Activated CD4-positive, alpha-beta T cell treated with anti-CD3 and anti-CD28 coated beads, Interleukin-2, amount 50 U/mL, for 16 hours (primary cell): Measurements from ENCODE around the gene SMYD3.
"Not testable (repeated sequence)": the region's sequence is repeated elsewhere in the genome, so short reads cannot be mapped to it uniquely, and the experiment has no call there.

ENCODE experiments used
- DNase-seq: peaks from one replicate; pipeline ENCODE4 v3.0.0-alpha.2; 2020

The SMYD3 gene

GRCh38 chr1:246413430-246413829 is 93.6 kb downstream of the SMYD3 start:
- DNase-seq, result no peak

DNA sequence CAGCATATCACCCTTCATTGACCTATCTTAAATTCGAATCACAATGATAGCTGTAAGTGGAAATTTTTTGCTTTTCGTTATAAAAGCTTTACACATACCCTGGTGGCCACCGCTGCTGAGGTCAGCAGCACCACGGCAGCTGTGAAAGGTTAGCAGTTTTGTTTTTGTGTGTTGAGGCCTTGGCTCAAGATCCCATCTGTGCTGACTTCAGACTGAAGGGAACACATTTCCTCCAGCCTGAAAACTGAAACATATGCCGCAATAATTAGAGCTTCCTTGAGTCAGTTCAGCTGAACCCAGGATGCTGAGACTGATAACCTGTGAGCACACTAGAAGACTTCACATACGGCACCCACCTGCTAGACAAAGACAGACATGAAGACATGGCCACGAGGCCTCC is 103.0 kb downstream of the SMYD3 start:
- no peak for DNase-seq

DNA sequence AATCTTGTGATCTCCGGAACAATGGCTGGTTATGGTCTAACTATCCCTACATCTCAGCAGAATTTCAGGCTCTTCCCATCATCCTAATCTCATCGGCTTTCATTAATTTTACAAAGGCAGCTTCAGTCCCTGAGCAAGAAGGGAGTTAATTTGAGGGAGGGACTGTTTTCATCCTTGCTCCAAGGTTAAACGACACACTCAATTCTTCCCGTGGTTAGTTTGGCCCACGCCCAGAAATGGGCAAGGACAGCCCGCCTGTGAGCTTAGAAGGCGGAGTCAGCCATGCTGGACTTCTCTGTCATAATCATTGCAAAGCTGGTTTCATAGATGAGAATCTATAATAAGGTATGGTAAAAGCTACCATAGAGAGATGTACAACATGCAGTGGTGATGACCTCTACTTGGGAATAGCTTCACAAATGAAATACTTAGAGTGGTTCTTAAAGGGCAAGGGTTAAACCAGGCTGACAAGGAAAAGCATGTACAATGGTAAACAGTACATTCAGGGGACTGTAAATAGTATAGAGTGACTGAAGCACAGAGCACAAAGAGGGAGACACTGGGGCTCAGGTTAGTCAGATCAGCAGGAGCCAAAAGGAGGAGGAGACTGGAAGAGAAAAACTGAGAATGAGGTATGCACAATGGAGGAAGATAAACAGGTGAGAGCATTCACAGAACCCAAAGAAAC is 108.8 kb downstream of the SMYD3 start:
- DNase-seq, result no peak

DNA sequence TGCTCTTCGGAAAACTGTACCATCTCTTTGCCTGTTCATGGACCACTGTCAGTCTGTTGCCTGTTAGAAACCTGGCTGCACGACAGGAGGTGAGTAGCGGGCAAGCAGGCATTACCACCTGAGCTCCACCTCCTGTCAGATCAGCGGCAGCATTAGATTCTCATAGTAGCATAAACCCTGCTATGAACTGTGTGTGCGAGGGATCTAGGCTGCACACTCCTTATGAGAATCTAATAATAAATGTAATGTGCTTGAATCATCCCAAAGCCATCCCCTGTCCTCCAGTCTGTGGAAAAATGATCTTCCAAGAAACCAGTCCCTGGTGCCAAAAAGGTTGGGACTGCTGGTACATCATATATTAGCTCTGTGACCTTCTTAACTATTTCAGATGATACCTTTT is 110.0 kb downstream of the SMYD3 start:
- no peak for DNase-seq

DNA sequence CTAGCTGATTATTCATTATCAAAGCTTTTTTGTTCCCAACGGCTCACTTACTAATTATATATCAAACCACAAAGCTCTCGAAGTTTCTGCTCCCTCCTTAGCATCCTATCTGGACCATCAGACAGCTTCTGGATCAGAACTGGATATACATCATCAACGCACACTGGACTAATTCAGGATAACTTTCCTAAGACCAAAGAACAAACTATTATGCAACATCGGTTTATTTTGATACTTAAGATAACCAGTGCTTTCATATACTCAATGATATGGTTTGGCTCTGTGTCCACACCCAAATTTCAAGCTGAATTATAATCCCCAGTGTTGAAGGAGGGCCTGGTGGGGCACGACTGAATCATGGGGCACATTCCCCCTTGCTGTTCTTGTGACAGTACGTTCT is 110.8 kb downstream of the SMYD3 start:
- DNase-seq, result no peak

DNA sequence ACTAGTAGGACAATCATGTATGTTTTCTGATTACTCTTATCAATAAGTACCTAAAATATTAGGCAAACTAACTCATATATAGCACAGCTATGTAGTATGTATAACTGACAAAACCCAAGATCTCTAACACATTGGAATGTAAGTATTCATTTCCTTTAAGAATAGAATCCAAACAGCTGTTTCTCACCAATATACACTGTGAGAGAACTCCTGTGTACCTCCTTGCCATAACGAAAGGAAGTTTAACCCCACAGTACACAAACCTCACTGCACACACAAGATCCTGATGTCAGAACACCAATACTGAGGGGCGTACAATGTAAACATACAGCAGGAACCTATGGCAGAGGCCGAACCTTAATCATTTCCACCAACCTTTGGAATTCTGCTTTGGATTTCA is 113.0 kb downstream of the SMYD3 start:
- DNase-seq, result no peak

- no peak for DNase-seq
These were observed 116.2 kb downstream of the SMYD3 start for GRCh38 chr1:246390855-246391254.

DNA sequence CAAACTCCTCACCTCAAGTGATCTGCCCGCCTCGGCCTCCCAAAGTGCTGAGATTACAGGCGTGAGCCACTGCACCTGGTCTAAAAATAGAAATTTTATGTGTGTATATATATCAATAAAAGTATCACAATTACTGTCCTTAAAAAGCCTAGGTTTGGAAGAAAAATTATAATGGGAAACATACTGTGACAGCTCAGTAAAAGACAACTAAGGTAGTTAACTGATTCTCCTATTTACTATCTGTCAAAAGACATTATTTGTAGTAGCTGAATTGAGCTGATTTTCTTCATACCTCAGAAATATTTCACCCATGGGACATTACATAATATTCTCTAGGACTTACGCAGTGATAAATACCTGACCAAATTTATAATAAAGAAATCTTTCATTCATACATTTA is 122.5 kb downstream of the SMYD3 start:
- no peak for DNase-seq

- DNase-seq, result no peak
These were observed 123.3 kb downstream of the SMYD3 start for GRCh38 chr1:246383791-246384190.

- DNase-seq, result no peak
These were observed 123.9 kb downstream of the SMYD3 start for GRCh38 chr1:246383239-246383589.

- DNase-seq, result no peak
These were observed 124.4 kb downstream of the SMYD3 start for GRCh38 chr1:246382589-246383238.

- DNase-seq, result no peak
These were observed 125.6 kb downstream of the SMYD3 start for GRCh38 chr1:246381452-246381851.

DNA sequence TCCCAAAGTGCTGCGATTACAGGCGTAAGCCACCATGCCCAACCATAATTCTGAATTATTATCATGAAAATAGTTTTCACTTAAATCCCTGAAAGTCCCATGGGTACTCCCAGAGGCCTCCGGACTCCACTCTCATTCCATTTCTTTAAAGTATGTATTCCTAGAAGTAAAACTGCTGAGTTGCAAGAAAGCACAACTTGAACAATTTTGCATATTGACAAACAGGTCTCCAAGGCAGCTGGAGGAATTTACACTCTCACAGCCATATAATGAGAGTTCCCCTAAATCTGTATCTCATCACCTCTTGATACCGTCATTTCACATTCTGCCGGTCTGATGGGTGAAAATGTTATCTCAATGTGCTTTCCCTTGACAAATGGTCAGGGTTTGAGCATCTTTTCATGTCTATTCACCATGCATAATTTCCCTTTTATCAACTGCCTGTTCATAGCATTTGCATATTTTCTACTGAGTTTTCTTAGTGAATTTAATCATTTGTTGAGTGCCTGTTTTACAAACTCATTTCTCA is 129.4 kb downstream of the SMYD3 start:
- no peak for DNase-seq

GRCh38 chr1:246373828-246374569 is 133.1 kb downstream of the SMYD3 start:
- DNase-seq, result no peak

GRCh38 chr1:246372559-246372958 is 134.5 kb downstream of the SMYD3 start:
- no peak for DNase-seq

- DNase-seq, result no peak
These were observed 140.0 kb downstream of the SMYD3 start for GRCh38 chr1:246367041-246367440.

GRCh38 chr1:246365708-246366107 is 141.4 kb downstream of the SMYD3 start:
- DNase-seq, result peak; percentile 6

DNA sequence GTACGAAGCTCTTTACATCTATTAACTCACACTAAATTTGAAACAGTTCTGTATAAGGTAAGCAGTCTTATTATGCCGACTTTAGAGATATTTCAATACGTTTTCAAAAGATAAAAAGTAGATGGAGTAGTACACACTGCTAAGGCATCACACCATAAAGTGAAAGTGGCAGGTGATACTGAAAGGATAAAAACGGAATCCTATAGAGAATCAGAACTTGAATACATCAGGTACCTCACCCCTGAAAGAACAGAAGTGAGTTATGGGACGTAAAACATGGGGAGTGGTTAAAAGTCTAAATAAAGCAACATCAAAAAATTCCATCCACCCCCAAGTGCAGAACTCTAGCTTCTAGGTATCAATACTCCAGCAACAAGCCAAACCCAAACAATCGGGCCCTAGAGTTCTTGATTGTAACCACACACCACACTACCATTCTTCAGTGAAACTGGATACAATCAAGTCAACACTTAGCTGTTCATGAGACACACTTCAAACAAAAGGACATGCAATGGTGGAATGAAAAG is 142.6 kb downstream of the SMYD3 start:
- peak; percentile 14 for DNase-seq

DNA sequence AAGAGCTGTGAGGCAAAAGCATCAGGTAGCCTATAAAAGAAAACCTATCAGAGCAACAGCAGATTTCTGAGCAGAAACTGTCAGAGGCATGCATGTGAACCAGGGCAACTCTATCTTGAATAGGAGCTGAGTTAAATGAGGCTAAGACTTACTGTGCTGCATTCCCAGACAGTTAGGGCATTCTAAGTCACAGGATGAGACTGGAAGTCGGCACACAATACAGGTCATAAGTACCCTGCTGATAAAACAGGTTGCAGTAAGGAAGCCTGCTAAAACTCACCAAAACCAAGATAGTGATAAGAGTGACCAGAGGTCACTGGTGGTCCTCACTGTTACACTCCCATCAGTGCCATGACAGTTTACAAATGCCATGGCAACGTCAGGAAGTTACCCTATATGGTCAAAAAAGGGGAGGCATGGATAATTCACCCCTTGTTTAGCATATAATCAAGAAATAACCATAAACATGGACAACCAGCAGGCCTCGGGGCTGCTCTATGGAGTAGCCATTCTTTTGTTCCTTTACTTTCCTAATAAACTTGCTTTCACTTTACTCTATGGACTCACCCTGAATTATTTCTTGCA is 150.0 kb downstream of the SMYD3 start:
- not testable (repeated sequence) for DNase-seq

DNA sequence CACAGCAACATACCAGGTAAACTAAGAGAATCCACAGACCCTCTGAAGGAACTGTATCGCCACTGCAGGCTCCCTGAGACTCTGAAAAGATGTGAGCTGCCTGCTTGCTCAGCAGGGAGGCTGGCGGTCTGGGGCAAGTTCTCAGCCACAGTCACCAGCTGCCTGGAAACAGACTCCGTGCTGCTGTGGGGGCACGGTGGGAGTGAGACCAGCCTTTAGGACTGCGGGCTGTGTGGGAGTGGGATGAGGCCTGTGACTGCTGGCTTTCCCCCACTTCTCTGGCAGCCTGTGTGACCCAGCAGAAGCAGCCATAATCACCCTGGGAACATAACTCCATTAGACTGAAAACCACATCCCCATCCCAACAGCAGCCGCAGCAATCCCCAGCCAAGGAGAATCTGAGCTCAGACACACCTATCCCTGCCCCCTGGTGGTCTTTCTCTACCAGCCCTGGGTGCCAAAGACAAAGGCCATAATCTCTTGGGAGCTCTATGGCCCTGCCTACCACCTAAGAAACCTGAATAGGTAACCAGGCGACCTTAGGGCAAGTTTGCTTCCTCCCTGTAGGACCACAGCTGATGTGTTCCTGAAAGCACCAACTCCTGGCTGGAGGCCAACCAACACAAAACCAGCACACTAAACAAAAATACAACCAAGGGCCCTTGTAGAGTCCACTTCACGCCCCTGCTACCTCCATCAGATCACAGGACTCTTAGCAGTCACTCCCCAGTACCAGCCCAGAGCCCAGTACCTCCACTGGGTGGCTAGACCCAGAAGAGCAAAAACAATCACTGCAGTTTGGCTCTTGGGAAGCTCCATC is 151.5 kb downstream of the SMYD3 start:
- no peak for DNase-seq

DNA sequence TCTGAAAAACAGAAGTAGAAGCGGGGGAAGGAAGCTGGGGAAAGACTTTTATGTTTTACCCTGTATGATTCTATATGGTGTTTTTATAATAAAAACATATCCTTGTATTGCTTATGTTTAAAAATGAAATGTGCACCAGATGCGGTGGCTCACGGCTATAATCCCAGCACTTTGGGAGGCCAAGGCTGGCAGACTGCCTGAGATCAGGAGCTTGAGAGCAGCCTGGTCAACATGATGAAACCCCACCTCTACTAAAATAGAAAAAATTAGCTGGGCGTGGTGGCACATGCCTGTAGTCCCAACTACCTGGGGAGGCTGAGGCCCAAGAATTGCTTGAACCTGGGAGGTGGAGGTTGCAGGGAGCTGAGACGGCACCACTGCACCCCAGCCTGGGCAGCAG is 155.4 kb downstream of the SMYD3 start:
- no peak for DNase-seq

DNA sequence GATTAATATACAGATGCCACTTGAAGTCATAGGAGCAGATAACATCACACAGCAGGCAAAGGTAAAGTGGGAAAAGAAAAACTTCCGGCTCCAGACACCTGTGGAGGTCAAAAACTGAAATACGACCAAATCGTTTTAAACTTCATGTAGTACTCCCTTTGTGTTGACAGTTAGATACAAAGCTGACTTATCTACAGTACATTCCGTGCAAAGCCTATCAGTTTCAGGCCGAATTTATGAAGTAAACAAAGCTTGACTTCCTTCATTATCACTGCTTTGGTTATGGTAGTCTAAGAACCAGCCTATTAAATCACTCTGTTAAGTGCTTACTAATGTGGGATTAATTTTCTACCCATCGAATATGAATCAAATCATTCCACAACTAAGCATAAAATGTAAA is 156.3 kb downstream of the SMYD3 start:
- no peak for DNase-seq
